HG03565 (cell line): Measurements from ENCODE around the gene MEP1A.
A peak's percentile ranks its signal among the peaks of the same experiment; 100 is the strongest.
"Not testable (repeated sequence)": the region's sequence is repeated elsewhere in the genome, so short reads cannot be mapped to it uniquely, and the experiment has no call there.

Source experiments
- ATAC-seq: cut with Tn5 transposase; IDR thresholded peaks from one replicate; pipeline ENCODE4 v1.9.1; 2021; ENCODE audit warnings: mild to moderate bottlenecking, moderate library complexity; ENCODE audit not compliant: unreplicated experiment

MEP1A gene

DNA sequence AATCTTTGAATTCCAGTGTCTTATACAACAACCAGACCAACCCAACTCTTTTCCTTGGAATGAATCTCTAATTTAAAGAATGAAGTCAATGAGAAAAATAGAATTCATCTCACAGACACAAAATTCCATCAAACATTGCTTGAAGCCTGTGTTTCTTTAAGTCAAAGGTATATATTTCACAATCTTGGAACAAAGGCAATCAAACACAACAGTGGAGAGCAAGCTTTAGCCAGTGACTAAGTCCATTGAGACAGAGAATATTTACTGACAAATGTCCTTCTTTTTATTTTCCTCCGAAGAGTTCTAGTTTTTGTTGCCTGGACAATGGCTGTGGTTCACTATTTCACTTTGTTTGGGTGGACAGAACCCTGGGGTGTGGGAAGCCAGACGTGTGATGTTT is 35.8 kb downstream of the MEP1A start:
- no peak for ATAC-seq

DNA sequence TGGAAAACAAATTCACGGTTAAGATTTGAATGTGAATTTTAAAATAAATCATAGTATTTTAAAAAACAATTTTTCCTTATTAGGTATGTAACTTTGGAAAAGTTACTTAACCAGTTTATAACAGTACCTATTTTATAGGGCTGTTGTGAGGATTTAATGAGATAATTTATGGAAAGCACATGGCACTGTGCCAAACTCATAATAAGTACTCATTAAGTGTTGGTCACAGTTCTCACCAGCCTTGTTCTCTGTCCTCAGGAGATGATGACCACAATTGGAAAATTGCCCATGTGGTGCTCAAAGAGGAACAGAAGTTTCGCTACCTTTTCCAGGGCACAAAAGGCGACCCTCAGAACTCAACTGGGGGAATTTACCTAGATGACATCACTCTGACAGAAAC is 39.6 kb downstream of the MEP1A start:
- no peak for ATAC-seq

DNA sequence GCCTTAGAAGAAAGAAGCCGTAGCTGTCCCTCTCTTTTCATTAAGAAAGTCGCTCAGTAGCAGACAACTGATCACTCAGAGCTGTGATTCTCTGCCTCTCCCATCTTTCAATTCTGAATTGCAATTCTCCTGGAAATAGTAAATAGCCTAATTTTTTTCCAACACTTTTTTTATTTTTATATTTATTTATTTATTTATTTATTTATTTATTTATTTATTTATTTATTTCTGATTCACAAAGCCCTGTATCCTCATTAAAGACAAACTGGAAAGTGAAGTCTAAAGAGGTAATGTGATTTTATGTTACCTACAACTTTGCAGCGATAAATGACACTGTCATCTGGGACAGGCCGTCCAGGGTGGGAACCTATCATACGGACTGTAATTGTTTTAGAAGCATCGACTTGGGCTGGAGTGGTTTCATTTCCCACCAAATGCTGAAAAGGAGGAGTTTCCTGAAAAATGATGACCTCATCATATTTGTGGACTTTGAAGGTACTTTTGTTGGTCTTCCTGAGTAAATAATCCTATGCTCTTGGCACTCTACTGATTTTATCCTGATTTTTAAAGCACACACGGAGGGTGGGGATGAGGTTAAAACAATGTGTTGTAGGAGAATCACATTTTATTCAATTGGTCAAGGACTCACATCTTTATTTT is 41.2 kb downstream of the MEP1A start:
- not testable (repeated sequence) for ATAC-seq

DNA sequence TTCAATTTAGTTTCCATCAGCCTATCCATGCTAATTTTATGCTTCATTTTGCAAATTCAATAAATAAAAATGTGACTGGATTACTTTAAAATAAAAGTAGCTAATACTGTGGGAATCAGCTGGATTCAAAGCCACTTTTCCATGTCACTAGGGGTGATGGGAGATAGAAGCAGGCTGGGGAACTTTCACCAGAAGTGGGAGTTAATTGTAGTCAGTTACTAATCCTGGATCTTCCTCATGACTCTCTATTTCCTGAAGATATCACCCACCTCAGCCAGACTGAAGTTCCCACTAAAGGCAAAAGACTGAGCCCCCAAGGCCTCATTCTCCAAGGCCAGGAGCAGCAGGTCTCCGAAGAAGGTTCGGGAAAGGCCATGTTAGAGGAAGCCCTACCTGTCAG is 41.8 kb downstream of the MEP1A start:
- ATAC-seq: not testable (repeated sequence)

DNA sequence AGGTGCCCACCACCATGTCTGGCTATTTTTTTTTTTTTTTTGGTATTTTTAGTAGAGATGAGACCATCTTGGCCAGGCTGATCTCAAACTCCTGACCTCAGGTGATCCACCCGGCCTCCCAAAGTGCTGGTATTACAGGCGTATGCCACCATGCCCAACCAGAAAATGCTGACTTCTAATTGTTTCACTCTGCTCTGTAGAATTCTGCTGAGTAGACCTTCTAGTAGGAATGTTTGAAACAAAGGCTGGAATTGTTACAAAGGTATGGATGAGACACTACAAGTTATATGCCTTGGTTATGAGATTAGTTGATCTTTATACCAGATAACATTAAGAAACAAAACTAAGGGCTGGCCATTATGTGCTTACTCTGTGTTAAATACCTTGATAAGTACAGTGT is 44.8 kb downstream of the MEP1A start:
- ATAC-seq: no peak

DNA sequence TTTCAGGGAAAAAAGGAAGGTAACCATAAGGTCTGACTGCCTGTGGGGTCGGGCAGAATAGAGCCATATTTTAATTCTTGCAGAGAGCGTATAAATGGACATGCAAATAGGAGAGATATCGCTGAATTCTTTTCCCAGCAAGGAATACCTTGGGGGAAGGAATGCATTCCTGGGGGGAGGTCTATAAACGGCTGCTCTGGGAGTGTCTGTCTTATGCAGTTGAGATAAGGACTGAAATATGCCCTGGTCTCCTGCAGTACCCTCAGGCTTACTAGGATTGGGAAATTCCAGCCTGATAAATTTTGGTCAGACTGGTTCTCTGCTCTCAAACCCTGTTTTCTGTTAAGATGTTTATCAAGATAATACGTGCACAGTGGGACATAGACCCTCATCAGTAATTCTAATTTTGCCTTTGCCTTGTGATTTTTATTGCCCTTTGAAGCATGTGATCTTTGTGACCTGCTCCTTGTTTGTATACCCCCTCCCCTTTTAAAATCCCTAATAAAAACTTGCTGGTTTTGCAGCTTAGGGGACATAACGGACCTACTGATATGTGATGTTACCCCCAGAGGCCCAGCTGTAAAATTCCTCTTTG is 49.2 kb downstream of the MEP1A start:
- not testable (repeated sequence) for ATAC-seq

DNA sequence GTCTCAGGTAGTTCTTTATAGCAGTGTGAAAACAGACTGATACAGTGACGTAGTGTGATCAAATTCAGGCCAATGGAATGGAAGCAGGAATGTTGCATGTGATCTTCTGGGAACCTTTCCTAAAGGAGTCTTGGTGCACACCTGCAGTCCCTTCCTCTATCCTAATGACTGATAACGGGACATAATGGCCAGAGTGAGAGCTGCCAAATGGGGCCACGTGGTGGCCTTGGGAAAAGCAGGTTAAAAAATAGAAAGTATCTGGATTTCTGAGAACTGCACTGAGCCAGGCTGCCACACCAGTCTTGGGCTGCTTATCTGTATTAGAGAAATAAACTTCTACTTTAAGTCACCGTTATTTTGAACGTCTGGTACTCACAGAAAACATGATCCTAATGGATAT is 51.9 kb downstream of the MEP1A start:
- ATAC-seq: no peak

DNA sequence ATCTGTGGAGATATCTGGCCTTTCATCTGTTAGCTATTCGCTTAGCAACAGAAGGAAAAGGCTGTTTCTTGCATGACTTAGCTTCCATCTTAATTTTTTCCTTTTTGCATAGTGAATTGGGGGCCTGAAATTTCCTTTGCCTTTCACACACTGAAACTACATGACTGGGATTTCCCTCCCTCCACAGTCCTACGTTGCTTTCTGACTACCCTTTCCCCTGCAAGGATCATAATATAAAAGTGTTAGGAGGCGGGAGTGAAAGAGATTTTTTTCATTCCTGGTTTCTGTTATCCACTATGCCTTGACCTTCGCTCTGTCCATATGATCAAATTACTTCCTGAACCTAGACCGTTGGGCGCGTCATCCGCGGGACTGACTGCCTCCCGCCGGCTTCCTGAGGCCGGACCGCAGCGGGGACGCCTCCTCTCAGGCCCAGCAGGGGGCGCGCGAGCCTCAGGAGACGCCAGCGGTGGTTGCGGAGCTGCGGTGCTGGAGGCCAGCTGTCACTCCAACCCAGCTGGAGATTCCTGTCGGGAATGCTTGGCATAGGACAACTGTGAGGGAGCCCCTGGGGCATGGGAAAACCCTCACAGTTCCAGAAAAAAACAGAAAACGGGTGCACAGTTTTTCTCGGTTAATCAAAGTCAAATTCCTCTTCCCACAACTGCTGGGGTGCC is 55.6 kb downstream of the MEP1A start:
- ATAC-seq: peak; percentile 82

DNA sequence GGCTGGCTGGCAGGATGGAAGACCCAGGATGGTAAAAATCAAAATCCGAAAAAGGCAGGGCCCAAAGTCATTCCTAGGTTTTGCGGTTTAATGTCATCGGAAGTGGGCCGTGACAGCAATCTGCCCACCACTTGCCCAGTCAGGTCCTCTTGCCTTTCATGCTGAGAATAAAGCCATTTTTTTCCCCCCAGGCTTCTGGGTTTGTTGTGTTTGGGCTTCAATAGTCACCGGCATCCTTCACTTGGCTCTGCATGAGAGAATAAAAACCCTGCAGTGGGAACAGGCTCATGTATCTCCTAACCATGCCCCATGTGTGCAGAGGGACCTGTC is 56.1 kb downstream of the MEP1A start:
- ATAC-seq: no peak

DNA sequence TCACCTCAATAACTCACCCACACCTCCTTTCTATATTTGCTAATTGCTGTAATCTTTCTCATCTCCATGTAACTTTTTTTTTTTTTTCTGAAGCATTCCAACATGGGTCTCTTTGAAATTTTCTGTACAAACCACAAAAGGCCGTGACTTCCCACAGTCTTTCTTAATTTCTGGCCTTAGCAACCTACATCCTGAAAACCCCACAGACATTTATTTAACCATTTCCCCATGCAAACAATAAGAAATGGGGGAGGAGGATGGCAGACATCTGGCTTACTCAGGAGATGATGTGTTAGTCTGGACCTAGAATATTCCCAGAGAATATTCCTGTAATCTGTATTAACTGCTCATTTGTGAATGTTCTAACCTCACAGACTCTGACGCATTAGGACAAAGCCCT is 57.6 kb downstream of the MEP1A start:
- ATAC-seq: no peak

DNA sequence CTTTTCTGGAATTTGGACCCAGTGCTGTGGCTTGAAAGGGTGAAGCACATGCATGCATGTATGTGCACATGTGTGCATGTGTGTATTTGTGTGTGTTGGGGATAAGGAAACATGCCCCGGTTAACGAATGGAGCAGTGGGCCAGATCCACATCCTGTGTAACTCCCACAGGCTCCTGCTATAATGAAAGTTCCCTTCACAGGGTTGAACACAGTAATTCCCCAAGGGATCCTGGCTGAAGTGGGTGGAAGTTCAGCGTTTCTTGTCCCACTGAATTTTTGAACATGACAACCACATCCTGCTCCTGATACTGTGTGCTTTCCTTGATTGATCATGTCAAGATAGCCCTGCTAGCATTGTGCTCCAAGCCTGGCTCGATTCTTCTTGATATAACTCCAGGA is 58.4 kb downstream of the MEP1A start:
- not testable (repeated sequence) for ATAC-seq

DNA sequence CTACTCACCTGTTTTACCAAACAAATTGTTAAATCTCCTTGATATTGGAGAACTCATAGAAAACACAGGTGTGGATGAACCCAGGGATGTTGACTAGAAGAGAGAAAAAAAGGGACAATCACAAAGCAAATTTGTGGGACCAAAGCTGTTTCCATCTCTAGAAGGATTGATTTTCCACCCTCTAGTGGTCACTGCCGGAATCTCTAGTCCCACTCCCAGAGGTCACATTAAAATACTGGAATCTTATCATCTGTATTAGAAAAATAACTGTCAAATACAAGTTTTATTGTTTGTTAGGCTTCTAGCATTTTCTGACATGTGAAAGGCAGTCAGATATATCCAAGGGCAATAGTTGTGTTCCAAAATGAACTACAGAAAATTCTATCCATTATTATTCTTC is 62.8 kb downstream of the MEP1A start:
- peak; percentile 56 for ATAC-seq

DNA sequence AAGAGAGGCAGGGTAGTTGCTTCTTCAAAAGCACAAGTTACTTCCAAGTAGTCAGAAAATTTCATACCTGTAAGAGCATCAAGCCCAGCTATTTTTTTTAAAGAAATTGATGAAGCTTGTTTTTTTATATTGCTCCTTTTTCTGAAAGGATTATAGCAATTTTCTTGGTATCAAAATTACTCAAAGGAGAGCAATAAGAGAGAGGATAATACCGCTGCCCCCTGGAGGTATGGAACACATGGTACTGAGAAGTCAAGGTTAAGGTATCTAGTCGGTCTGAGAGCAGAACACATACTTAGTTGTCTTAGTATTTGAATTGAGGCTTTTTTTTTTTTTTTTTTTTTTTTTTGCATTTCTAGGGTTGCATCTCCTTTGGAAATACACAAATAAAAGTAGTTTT is 69.2 kb downstream of the MEP1A start:
- ATAC-seq: no peak

DNA sequence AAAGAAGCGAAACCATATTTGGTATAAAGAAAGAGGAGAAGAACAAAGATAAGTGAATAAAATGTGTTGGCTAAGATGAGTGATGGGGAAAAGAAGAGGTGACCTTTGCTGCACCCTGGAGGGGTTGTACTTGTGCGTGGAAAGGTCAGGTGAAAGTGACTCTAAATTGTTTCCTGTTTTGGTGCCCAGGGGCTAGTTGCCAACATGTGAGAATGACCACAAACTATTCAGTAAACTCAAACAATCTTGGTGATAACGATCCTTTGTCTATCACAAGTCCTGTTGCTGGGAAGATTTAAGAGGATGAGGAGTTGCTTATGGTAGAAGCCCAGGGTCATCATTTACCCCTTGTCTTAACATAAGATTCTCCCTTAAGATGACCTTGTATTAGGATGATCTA is 70.6 kb downstream of the MEP1A start:
- no peak for ATAC-seq

DNA sequence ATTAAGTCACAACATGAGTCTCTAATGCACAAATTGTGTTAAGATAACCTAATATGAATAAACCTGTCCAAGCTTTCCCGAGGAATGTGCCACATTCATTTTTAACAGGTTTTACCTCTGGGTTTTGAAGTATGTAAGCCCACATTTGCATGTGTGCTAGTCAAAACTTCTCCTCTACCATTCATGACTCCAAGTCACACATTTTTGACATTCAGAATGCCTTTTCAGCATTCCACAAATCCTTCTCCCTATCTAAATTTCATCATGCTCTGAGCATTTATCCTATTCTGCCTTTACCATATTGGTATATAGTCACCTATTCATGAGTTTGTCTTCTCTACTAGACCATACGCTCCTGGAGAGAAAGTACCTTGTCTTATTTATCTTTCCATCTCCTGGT is 72.0 kb downstream of the MEP1A start:
- no peak for ATAC-seq

DNA sequence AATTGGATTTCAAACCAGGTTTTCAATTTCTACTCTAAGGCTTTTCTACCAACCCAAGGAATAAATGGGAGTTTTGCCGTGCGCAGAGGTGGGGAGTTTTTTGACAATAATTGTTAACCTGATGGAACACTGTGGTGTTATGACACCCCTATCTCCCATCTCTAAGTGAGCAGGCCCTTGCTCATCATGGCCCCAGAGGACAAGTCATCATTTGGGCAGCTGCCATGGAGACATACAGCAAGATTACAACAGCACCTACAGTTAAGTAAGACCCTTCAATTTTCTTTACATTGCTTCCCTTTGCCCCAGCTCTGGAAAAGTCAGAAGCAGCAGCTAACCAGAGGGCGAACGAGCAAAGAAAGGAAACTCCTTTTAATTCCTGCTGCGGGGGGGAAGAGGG is 74.2 kb downstream of the MEP1A start:
- ATAC-seq: no peak

DNA sequence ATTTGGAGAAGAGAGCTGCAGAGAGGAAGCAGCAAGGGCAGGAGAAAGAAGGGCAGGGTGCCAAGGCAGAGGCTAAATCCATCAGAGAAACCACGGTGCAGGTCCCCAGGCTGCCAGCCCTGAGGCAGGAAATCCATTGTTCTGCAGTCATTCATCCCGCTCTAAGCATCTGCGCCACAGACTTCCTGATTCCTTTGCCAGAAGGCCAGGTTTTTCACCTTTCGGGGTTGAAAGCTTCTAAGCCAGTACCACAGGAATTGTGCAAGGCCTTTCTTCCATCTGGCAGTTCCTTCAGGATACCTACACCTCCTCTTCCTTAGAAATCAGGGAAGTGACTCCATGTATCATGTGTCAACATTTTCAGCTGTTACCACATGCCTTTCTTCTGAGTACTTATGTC is 82.9 kb downstream of the MEP1A start:
- no peak for ATAC-seq

DNA sequence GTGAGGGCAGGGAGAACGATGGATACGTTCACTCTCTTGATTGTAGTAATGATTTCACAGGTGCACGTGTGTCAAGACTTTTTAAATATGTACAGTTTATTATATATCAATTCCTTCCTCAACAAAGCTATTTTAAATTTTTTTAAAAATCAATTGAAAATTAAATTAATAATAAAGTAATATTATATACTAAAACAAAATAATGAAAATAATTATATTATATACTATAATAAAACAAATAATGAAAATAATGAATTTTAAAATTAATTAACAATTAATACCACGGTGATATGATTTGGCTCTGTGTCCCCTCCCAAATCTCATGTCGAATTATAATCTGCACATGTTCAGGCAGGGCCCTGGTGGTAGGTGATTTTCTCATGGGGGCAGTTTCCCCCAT is 85.8 kb downstream of the MEP1A start:
- ATAC-seq: no peak

DNA sequence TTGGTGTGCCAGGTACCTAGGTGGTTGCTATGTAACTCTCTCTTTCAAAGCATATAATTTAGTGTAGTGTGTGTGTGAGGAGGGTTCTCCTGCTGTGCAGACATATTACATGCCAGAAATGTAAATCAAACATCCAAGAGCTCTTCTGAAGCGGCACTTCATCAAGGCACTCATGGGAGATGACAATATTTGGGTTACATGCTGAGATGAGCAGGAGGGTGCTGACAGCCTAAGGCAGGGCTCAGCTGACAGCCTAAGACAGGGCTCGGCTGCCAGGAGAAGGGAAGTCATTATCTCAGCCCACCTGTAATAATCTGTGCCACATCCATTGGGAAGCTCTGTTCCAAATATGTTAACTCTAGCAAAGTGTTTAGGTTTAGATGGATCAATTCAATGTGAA is 89.5 kb downstream of the MEP1A start:
- no peak for ATAC-seq

DNA sequence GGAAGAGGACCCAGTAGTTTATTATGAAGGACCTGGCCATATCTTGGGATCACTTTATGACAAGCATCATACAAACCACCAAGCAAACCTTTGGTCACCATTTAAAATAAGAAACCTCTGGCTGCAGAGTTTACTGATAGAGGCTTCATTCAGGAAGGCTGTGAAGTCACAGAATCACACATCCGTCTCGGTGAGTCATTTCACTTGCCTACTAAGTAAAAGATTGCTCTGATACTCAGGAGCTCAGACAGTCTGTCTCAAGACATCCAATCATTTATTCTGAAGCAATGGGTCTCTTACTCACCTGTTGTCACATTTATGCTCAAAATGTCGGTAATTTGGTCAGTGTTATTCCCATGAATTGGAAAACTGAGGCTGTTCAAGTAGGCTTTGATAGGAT is 94.8 kb downstream of the MEP1A start:
- no peak for ATAC-seq

DNA sequence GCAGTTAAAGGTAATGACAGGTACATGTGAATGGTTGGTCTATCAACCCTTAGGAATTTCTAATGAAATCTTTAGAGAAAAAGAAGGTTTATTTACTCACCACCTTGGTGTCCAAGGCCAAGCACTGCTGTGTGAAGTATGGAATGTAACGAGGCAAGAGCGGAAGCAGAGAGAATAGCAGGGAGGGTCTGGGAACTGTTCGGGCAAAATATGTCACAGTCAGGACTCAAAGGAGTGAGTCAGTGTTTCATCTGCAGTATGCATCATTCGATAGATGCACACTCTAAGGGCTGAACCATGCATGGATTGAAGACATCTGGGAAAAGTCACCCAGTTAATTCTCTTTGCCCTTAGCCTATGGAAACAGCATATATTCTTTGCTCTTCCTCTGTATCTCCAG is 95.4 kb downstream of the MEP1A start:
- no peak for ATAC-seq
